ENCODE data around the gene KLF3. TPM values are rescaled to one million over a fixed set of nuclear protein-coding genes. Genes with fewer than 3 reads are reported as not detected.

KLF3 gene
- total and polyA plus RNA-seq, 9 of the 15 experiments (the other 6 are each of a cell fraction or from before 2014, with no cell fraction given) = 9.9 to 47.2 (median 18.1) TPM

DNA sequence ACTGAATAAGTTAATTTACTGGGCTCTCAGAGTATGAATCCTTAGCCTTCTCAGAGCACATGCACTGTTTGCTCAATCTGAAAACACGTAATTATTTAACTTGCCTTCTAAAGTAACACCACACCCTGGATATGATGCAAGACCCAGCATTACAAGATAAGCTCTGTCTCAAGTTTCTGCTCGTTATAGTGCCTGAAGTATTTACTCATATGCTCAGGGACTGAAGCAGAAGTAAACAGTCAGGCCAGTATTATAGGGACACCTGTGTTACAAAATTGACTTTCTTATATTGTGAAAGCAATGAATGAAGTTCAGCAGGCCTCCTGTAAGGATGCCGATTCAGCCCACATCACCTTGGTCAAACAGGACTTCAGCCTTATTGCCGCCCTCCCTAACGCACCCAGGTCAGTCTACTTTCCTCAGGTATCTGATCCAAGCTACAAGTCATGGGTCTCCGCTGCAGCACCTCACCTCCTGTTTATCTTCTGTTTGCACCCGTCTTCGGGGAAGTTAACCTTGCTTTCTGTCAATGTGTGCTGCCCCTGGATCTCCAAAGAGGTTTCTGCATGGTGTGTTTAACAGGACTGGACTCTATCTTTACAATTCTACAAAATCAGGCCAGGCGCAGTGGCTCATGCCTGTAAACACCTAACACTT is 42.8 kb upstream of the KLF3 start (continued):
- no peak for TF ChIP-seq SAFB (IDR thresholded peaks at IDR 0.05; ENCODE audit: borderline replicate concordance, low read depth, low read length)
- no peak for TF ChIP-seq KDM2B (CRISPR knock-in tag; IDR thresholded peaks at IDR 0.05)
- no peak for TF ChIP-seq NUFIP1 (IDR thresholded peaks at IDR 0.05; ENCODE audit: partially characterized antibody)
- TF ChIP-seq, protein P1, sequence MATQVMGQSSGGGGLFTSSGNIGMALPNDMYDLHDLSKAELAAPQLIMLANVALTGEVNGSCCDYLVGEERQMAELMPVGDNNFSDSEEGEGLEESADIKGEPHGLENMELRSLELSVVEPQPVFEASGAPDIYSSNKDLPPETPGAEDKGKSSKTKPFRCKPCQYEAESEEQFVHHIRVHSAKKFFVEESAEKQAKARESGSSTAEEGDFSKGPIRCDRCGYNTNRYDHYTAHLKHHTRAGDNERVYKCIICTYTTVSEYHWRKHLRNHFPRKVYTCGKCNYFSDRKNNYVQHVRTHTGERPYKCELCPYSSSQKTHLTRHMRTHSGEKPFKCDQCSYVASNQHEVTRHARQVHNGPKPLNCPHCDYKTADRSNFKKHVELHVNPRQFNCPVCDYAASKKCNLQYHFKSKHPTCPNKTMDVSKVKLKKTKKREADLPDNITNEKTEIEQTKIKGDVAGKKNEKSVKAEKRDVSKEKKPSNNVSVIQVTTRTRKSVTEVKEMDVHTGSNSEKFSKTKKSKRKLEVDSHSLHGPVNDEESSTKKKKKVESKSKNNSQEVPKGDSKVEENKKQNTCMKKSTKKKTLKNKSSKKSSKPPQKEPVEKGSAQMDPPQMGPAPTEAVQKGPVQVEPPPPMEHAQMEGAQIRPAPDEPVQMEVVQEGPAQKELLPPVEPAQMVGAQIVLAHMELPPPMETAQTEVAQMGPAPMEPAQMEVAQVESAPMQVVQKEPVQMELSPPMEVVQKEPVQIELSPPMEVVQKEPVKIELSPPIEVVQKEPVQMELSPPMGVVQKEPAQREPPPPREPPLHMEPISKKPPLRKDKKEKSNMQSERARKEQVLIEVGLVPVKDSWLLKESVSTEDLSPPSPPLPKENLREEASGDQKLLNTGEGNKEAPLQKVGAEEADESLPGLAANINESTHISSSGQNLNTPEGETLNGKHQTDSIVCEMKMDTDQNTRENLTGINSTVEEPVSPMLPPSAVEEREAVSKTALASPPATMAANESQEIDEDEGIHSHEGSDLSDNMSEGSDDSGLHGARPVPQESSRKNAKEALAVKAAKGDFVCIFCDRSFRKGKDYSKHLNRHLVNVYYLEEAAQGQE (IDR thresholded peaks at IDR 0.05; ENCODE audit: borderline replicate concordance) = 0 out of 2 replicates have a peak, but pooled peaks have one; percentile 8
- TF ChIP-seq, protein P1 (CRISPR knock-in tag; IDR thresholded peaks at IDR 0.05; ENCODE audit: low read depth) = no peak
- TF ChIP-seq, protein P2, sequence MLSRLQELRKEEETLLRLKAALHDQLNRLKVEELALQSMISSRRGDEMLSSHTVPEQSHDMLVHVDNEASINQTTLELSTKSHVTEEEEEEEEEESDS (CRISPR knock-in tag; IDR thresholded peaks at IDR 0.05) = no peak
- TF ChIP-seq CHD2 (IDR thresholded peaks at IDR 0.05; ENCODE audit: low read depth, low read length) = no peak
- TF ChIP-seq POLR2AphosphoS5 (IDR thresholded peaks at IDR 0.05; ENCODE audit: control insufficient read depth, insufficient read depth, low read depth, low read length) = no peak
- TF ChIP-seq NBN (IDR thresholded peaks at IDR 0.05; ENCODE audit: low read depth) = peak; percentile 65
- TF ChIP-seq HOXB6 (CRISPR knock-in tag; IDR thresholded peaks at IDR 0.05; ENCODE audit: borderline replicate concordance) = no peak
- TF ChIP-seq CBX8 (IDR thresholded peaks at IDR 0.05; ENCODE audit: borderline replicate concordance, extremely low read depth, low read depth, low read length, poor library complexity, severe bottlenecking) = no peak
- no peak for TF ChIP-seq NR2F6 (CRISPR knock-in tag; IDR thresholded peaks at IDR 0.05)
- TF ChIP-seq, protein P3, sequence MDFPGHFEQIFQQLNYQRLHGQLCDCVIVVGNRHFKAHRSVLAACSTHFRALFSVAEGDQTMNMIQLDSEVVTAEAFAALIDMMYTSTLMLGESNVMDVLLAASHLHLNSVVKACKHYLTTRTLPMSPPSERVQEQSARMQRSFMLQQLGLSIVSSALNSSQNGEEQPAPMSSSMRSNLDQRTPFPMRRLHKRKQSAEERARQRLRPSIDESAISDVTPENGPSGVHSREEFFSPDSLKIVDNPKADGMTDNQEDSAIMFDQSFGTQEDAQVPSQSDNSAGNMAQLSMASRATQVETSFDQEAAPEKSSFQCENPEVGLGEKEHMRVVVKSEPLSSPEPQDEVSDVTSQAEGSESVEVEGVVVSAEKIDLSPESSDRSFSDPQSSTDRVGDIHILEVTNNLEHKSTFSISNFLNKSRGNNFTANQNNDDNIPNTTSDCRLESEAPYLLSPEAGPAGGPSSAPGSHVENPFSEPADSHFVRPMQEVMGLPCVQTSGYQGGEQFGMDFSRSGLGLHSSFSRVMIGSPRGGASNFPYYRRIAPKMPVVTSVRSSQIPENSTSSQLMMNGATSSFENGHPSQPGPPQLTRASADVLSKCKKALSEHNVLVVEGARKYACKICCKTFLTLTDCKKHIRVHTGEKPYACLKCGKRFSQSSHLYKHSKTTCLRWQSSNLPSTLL (IDR thresholded peaks at IDR 0.05) = no peak
- no peak for TF ChIP-seq ZNF253 (CRISPR knock-in tag; conservative IDR thresholded peaks at IDR 0.05)
- TF ChIP-seq RCOR1 (IDR thresholded peaks at IDR 0.05; ENCODE audit: borderline replicate concordance in 1 of 2, low read depth in 2 of 2, low read length in 2 of 2) = peak; percentile 35 to 87; a peak in 3 of 4 replicates
- no peak for TF ChIP-seq ZNF699 (CRISPR knock-in tag; IDR thresholded peaks at IDR 0.05; ENCODE audit: insufficient replicate concordance)
- no peak for TF ChIP-seq LARP7 (IDR thresholded peaks at IDR 0.05)
- peak; percentile 79 for TF ChIP-seq TBP (optimal IDR thresholded peaks at IDR 0.05; ENCODE audit: low read depth, low read length)
- TF ChIP-seq GABPA (tag; conservative IDR thresholded peaks at IDR 0.05; ENCODE audit: low read depth) = peak; percentile 47; the same call in 1 of the 2 replicates

Measured in K562 (cell line).